Activated CD4-positive, alpha-beta T cell treated with anti-CD3 and anti-CD28 coated beads, Interleukin-2, amount 10 ng/mL, durations not matched to agents 24 days and 14 days (primary cell): ENCODE data around the gene ATP2B2. TPM values are rescaled to one million over a fixed set of nuclear protein-coding genes. Genes with fewer than 3 reads are reported as not detected.
"Not testable (repeated sequence)": the region's sequence is repeated elsewhere in the genome, so short reads cannot be mapped to it uniquely, and the experiment has no call there.

Experiments
- DNase-seq: peaks from one replicate; pipeline ENCODE4 v3.0.0; 2022
- H3K27ac Mint-ChIP-seq: one replicate; pipeline ENCODE4 v1.8.0; 2022; ENCODE audit warnings: mild to moderate bottlenecking, mixed read lengths
- H3K27me3 Mint-ChIP-seq: one replicate; pipeline ENCODE4 v1.8.0; 2022; ENCODE audit warnings: mixed read lengths
- H3K36me3 Mint-ChIP-seq: one replicate; pipeline ENCODE4 v1.8.0; 2022; ENCODE audit warnings: low read depth, mild to moderate bottlenecking, mixed read lengths
- H3K4me1 Mint-ChIP-seq: one replicate; pipeline ENCODE4 v1.8.0; 2021; ENCODE audit warnings: mixed read lengths
- H3K4me3 Mint-ChIP-seq: one replicate; pipeline ENCODE4 v1.8.0; 2022; ENCODE audit warnings: mild to moderate bottlenecking, moderate library complexity, mixed read lengths
- H3K9me3 Mint-ChIP-seq: one replicate; pipeline ENCODE4 v1.8.0; 2021; ENCODE audit warnings: mixed read lengths
- intact Hi-C: fragments of 100-400 bp; cut with micrococcal nuclease; formaldehyde crosslinking; loops from one replicate; pipeline ENCODE4 v1.15.1; 2023
- total RNA-seq: library from RNA; stranded (reverse); gene quantifications from 2 replicates; pipeline ENCODE4 v1.2.3, GENCODE V29; 2022

Gene ATP2B2
- total RNA-seq, 1 donor from 2014 or later, result not detected

DNA sequence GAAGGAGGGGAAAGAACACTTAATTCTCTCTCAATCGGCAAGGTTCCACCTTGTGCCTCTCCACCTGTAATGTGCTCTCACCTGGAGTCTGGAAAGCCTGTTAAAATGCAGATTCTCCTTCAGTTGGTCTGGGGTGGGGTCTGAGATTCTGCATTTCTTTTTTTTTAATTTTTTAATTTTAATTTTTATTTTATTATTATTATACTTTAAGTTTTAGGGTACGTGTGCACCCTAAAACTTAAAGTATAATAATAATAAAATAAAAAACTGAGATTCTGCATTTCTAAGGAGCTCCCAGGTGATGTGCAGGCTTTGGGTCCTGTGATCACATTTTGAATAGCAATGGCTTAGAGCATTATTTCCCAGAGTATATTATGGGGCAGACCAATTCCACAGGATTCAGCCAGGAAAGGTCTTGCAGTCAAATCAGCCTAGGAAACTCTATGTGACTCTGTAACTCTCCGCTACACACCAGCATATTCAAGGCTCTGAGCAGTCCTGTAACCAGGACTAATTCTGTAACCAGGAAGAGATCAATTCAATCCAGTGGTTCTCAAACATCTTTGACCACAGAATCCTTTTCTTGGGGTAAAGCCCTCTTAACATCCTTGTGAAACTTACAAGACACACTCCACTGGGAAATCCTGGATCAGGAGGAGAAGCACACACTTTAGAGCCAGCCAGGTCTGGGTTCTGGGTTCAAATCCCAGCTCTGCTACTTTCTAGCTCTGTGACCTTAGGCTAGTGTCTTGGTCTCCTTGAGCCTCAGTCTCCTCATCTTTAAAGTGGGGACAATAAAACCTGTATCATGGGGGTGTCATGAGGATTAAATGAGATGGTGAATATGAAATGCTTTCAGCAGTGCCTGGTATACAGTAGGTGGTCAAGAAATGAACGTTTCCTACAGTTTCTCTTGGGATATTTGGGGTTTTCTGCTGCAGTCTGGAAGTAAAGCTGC is 122.2 kb downstream of the ATP2B2 start:
- intact Hi-C loops, result no loop called here
- H3K27me3 Mint-ChIP-seq, result no peaks in the 10 kb centered on the region
- no peak for DNase-seq
- no peaks in the 10 kb centered on the region for H3K9me3 Mint-ChIP-seq
- H3K27ac Mint-ChIP-seq, result no peak overlapping the region
- H3K4me1 Mint-ChIP-seq, result peaks cover 2% of the 10 kb centered on the region
- H3K36me3 Mint-ChIP-seq, result no peaks in the 10 kb centered on the region
- H3K4me3 Mint-ChIP-seq, result no peak overlapping the region

DNA sequence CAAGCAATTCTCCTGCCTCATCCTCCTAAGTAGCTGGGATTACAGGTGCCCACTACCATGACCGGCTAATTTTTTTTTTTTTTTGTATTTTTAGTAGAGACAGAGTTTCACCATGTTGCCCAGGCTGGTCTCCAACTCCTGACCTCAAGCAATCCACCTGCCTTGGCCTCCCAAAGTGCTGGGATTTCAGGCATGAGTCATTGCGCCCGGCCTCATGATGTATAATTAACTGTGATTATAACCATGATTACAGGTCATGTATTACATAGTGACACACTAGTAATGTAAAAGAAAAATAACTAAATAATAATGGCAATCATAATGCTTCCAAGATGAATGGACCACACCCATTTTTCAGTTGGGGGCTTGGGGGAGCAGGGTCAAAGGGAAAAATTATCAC is 122.9 kb downstream of the ATP2B2 start:
- H3K27ac Mint-ChIP-seq, DNase-seq, intact Hi-C loops, H3K9me3 Mint-ChIP-seq, H3K4me3 Mint-ChIP-seq, H3K27me3 Mint-ChIP-seq, H3K36me3 Mint-ChIP-seq, H3K4me1 Mint-ChIP-seq: not testable (repeated sequence)

DNA sequence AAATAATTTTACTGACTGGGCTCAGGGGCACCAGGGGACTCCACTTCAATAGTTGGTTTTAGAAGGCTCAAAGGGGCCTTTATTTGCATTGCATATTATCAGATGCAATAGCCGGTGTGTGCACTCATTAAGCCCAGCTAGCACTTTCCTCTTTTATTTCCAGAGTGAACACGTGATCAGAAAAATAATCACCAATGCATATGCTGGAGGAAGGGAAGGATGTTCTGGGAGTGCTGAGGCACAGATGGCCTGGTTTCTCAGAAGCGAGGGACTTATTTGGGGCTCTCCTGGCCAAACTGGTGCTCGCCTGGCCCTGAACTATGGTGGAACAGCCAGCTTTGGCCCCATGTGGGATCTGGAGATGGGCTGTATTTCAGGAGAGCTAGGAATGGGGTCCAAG is 124.0 kb downstream of the ATP2B2 start:
- H3K9me3 Mint-ChIP-seq, result no peaks in the 10 kb centered on the region
- intact Hi-C loops, result no loop called here
- H3K27me3 Mint-ChIP-seq, result no peaks in the 10 kb centered on the region
- no peaks in the 10 kb centered on the region for H3K4me1 Mint-ChIP-seq
- no peak for DNase-seq
- no peaks in the 10 kb centered on the region for H3K36me3 Mint-ChIP-seq
- H3K27ac Mint-ChIP-seq, result no peak overlapping the region
- no peak overlapping the region for H3K4me3 Mint-ChIP-seq

DNA sequence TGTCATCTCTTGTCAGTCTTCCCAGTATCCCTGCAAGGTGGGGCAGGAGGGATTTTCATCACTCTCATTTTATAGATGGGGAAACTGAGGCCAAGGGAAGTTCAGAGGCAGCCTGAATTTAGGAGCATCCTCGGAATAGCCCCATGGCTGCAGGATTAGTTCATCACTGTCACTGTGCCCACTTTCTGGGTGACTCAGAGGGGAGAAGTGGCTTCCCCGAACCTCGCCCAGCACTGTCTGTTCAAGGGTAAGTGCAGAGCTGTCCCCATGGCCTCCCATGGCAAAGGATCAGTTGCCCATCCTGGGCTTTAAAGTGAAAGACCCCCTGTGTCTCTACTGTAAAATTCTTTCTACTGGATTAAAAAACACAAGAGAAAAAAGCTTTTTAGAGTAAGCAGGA is 124.5 kb downstream of the ATP2B2 start:
- Mint-ChIP-seq H3K27ac (no peak overlapping the region), H3K27me3 (peaks cover 3% of the 10 kb centered on the region), H3K4me1 (no peaks in the 10 kb centered on the region), H3K36me3 (no peaks in the 10 kb centered on the region), H3K9me3 (no peaks in the 10 kb centered on the region), H3K4me3 (no peak overlapping the region)
- DNase-seq, result no peak
- intact Hi-C loops, result no loop called here

GRCh38 chr3:10379961-10380360 is 125.4 kb downstream of the ATP2B2 start:
- H3K4me3 Mint-ChIP-seq, result no peak overlapping the region
- H3K9me3 Mint-ChIP-seq, result no peaks in the 10 kb centered on the region
- H3K4me1 Mint-ChIP-seq, result no peaks in the 10 kb centered on the region
- DNase-seq, result no peak
- no peak overlapping the region for H3K27ac Mint-ChIP-seq
- intact Hi-C loops, result no loop called here
- no peaks in the 10 kb centered on the region for H3K36me3 Mint-ChIP-seq
- peaks cover 3% of the 10 kb centered on the region for H3K27me3 Mint-ChIP-seq

GRCh38 chr3:10379161-10379560 is 126.2 kb downstream of the ATP2B2 start:
- peaks cover 3% of the 10 kb centered on the region for H3K27me3 Mint-ChIP-seq
- H3K4me3 Mint-ChIP-seq, result no peak overlapping the region
- intact Hi-C loops, result no loop called here
- no peaks in the 10 kb centered on the region for H3K4me1 Mint-ChIP-seq
- H3K27ac Mint-ChIP-seq, result no peak overlapping the region
- H3K9me3 Mint-ChIP-seq, result no peaks in the 10 kb centered on the region
- DNase-seq, result no peak
- no peaks in the 10 kb centered on the region for H3K36me3 Mint-ChIP-seq

DNA sequence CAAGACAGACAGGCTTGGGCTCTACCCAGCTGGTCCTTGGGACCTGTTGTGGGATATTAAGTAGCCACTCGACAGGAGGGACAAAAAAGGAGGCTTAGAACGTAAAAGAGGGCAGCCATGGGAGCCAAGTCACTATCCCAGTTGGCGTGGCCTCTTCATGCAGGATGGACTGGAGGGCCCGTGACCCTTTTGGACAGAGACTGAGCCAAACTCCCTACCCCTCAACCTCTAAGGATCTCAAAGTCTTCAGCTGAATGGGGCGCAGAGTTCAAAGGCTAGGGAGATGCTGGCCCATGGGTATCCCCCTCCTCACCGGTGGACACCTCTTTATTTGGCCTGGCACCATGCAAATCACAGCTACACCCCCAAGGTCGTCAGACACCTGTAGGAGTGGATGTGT is 126.6 kb downstream of the ATP2B2 start:
- DNase-seq, result no peak
- Mint-ChIP-seq H3K27ac (no peak overlapping the region), H3K4me1 (peaks cover 2% of the 10 kb centered on the region), H3K27me3 (peaks cover 3% of the 10 kb centered on the region), H3K9me3 (no peaks in the 10 kb centered on the region), H3K36me3 (no peaks in the 10 kb centered on the region), H3K4me3 (no peak overlapping the region)
- intact Hi-C loops, result no loop called here

GRCh38 chr3:10378246-10378645 is 127.1 kb downstream of the ATP2B2 start:
- intact Hi-C loops, result no loop called here
- Mint-ChIP-seq H3K4me3 (no peak overlapping the region), H3K36me3 (no peaks in the 10 kb centered on the region), H3K9me3 (no peaks in the 10 kb centered on the region), H3K4me1 (peaks cover 2% of the 10 kb centered on the region), H3K27me3 (peaks cover 3% of the 10 kb centered on the region), H3K27ac (no peak overlapping the region)
- DNase-seq, result no peak

DNA sequence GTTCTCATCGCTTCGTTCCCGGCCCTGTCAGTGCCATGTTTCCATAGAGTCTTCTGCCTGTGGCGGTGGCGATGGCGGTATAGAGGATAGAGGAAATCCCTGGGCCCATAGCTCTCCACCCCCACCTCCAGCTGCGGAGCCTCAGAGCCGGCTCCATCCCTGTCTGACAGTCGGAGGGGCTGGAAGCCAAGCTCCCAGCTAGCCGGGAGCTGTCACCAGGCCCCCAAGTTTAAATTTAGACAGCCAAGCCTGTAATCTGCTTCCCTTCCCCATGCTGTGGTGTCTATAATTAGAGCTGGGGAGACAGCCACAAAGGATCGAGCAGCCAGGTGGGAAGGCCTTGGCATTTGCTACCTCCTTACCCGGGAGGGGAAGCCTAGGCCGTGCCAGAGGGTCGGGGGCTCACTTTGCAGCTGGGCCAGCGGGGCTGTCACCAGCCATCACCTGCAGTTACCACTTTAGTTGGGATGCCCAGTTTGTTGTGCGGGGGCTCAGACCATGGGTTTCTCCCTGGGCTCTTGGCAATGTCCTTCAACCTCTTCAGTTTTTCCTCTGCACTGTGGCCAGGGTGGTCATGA is 128.1 kb downstream of the ATP2B2 start:
- intact Hi-C loops, result no loop called here
- H3K27me3 Mint-ChIP-seq, result peaks cover 3% of the 10 kb centered on the region
- no peaks in the 10 kb centered on the region for H3K36me3 Mint-ChIP-seq
- H3K27ac Mint-ChIP-seq, result no peak overlapping the region
- H3K4me1 Mint-ChIP-seq, result peaks cover 2% of the 10 kb centered on the region
- DNase-seq, result no peak
- H3K4me3 Mint-ChIP-seq, result no peak overlapping the region
- no peaks in the 10 kb centered on the region for H3K9me3 Mint-ChIP-seq

GRCh38 chr3:10376353-10376752 is 129.0 kb downstream of the ATP2B2 start:
- intact Hi-C loops, result no loop called here
- Mint-ChIP-seq H3K27ac (no peak overlapping the region), H3K9me3 (no peaks in the 10 kb centered on the region), H3K27me3 (peaks cover 3% of the 10 kb centered on the region), H3K36me3 (no peaks in the 10 kb centered on the region), H3K4me1 (peaks cover 2% of the 10 kb centered on the region), H3K4me3 (no peak overlapping the region)
- DNase-seq, result no peak

GRCh38 chr3:10375296-10376053 is 129.9 kb downstream of the ATP2B2 start:
- Mint-ChIP-seq H3K27me3 (peaks cover 4% of the 10 kb centered on the region), H3K36me3 (no peaks in the 10 kb centered on the region), H3K4me1 (peaks cover 3% of the 10 kb centered on the region), H3K4me3 (no peak overlapping the region), H3K27ac (no peak overlapping the region), H3K9me3 (no peaks in the 10 kb centered on the region)
- intact Hi-C loops, result no loop called here
- no peak for DNase-seq

DNA sequence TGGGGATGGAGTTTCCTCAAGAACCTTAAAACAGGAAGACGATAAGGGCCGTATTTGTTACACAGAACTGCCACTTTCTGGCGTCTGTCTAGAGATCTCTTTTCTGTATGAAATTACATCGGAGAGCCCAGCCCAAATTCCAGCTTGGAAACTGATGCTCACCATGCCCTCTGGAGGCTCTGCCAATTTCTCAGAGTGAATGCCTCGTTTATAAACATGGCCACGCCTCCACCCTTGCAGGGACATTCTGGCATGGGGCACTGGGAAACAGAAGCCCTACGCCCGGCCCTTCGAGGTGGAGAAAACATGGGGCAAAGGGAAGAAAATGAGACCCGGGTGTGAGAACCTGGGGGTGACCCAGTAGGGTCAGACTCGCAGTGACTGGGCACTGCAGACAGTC is 131.1 kb downstream of the ATP2B2 start:
- H3K9me3 Mint-ChIP-seq, result no peaks in the 10 kb centered on the region
- no peak overlapping the region for H3K4me3 Mint-ChIP-seq
- no peak for DNase-seq
- no peaks in the 10 kb centered on the region for H3K36me3 Mint-ChIP-seq
- H3K27ac Mint-ChIP-seq, result no peak overlapping the region
- peaks cover 6% of the 10 kb centered on the region for H3K27me3 Mint-ChIP-seq
- peaks cover 5% of the 10 kb centered on the region for H3K4me1 Mint-ChIP-seq
- intact Hi-C loops, result no loop called here

DNA sequence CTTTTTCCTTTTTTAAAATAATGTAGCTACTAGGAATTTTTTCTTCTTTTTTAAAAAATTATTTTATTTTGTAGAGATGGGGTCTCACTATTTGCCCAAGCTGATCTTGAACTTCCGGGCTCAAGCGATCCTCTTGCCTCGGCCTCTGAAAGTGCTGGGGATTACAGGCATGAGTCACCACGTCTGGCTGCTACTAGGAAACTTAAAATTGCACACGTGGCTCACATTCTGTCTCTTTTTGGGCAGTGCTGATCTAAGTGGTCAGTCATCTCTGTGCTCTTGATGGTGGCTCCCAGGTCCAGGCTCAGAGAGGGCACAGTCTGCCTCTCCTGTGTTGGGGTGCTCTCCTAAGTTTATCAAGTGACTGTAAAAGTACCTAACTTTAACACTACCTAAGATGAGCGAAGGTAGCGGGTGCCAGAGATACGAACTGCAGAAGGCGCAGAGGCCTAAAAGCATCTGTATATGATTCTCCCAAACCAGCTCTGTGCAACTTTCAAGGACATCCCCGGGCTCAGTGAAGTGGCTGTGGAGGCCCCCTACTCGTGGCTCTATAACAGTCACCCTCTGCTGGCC is 131.6 kb downstream of the ATP2B2 start:
- peaks cover 1% of the 10 kb centered on the region for H3K9me3 Mint-ChIP-seq
- H3K27me3 Mint-ChIP-seq, result peaks cover 6% of the 10 kb centered on the region
- no peak overlapping the region for H3K4me3 Mint-ChIP-seq
- intact Hi-C loops, result no loop called here
- H3K4me1 Mint-ChIP-seq, result peaks cover 5% of the 10 kb centered on the region
- no peak for DNase-seq
- peak overlapping the region; percentile 58 for H3K27ac Mint-ChIP-seq
- no peaks in the 10 kb centered on the region for H3K36me3 Mint-ChIP-seq

- H3K27ac Mint-ChIP-seq, result no peak overlapping the region
- peaks cover 9% of the 10 kb centered on the region for H3K4me1 Mint-ChIP-seq
- H3K36me3 Mint-ChIP-seq, result no peaks in the 10 kb centered on the region
- DNase-seq, result no peak
- H3K4me3 Mint-ChIP-seq, result no peak overlapping the region
- peaks cover 8% of the 10 kb centered on the region for H3K27me3 Mint-ChIP-seq
- intact Hi-C loops, result no loop called here
- H3K9me3 Mint-ChIP-seq, result peaks cover 7% of the 10 kb centered on the region
These were observed 133.6 kb downstream of the ATP2B2 start for GRCh38 chr3:10371789-10372188.
